H9 (cell line): Measurements from ENCODE around the gene IQGAP3. TPM values are rescaled to one million over a fixed set of nuclear protein-coding genes. Genes with fewer than 3 reads are reported as not detected.

Source experiments
- DNase-seq: peaks from one replicate; pipeline ENCODE4 v3.0.0-alpha.2; 2017
- H2AFZ ChIP-seq: one replicate; pipeline ENCODE4 v1.6.1; 2013; ENCODE audit warnings: mild to moderate bottlenecking, low read length, control low read depth, moderate library complexity
- H2AK5ac ChIP-seq: 2 replicates; pipeline ENCODE4 v1.6.1; 2013; ENCODE audit warnings: low read length, control low read depth, mixed read lengths; ENCODE audit not compliant: insufficient read length
- H2BK120ac ChIP-seq: one replicate; pipeline ENCODE4 v1.6.1; 2013; ENCODE audit warnings: low read depth, mild to moderate bottlenecking, low read length, control low read depth, inconsistent platforms; ENCODE audit not compliant: poor library complexity, severe bottlenecking
- H2BK12ac ChIP-seq: 2 replicates; pipeline ENCODE4 v1.6.1; 2013; ENCODE audit warnings: low read length, control low read depth, mixed read lengths, low read depth; ENCODE audit not compliant: insufficient read length
- H2BK15ac ChIP-seq: 2 replicates; pipeline ENCODE4 v1.6.1; 2013; ENCODE audit warnings: low read depth, low read length, control low read depth
- H2BK20ac ChIP-seq: one replicate; pipeline ENCODE4 v1.6.1; 2013; ENCODE audit warnings: low read depth, mild to moderate bottlenecking, low read length, control low read depth, inconsistent platforms; ENCODE audit not compliant: poor library complexity, severe bottlenecking
- H2BK5ac ChIP-seq: 2 replicates; pipeline ENCODE4 v1.6.1; 2013; ENCODE audit warnings: low read length, control low read depth, mixed read lengths; ENCODE audit not compliant: insufficient read length
- H3K14ac ChIP-seq: 2 replicates; pipeline ENCODE4 v1.6.1; 2013; ENCODE audit warnings: low read length, control low read depth; ENCODE audit not compliant: insufficient read depth
- H3K18ac ChIP-seq: 2 replicates; pipeline ENCODE4 v1.6.1; 2013; ENCODE audit warnings: low read depth, mild to moderate bottlenecking, mixed read lengths, low read length, control low read depth; ENCODE audit not compliant: insufficient read length
- H3K23ac ChIP-seq: 2 replicates; pipeline ENCODE4 v1.6.1; 2013; ENCODE audit warnings: low read length, control low read depth, mixed read lengths, low read depth; ENCODE audit not compliant: insufficient read length
- H3K23me2 ChIP-seq: 2 replicates; pipeline ENCODE4 v1.6.1; 2013; ENCODE audit warnings: low read depth, mild to moderate bottlenecking, mixed read lengths, low read length, control low read depth; ENCODE audit not compliant: insufficient read length, poor library complexity, severe bottlenecking
- H3K27ac ChIP-seq: 2 replicates; pipeline ENCODE4 v1.5.1; 2013; ENCODE audit warnings: low read length, control low read depth, mixed read lengths, low read depth; ENCODE audit not compliant: insufficient read length
- H3K27me3 ChIP-seq: 2 replicates; pipeline ENCODE4 v1.6.1; 2013; ENCODE audit warnings: low read length, control low read depth, inconsistent platforms; ENCODE audit not compliant: insufficient read depth
- H3K4ac ChIP-seq: 2 replicates; pipeline ENCODE4 v1.6.1; 2013; ENCODE audit warnings: low read depth, mild to moderate bottlenecking, control low read depth, inconsistent platforms, low read length, moderate library complexity
- H3K4me1 ChIP-seq: 2 replicates; pipeline ENCODE4 v1.6.1; 2013; ENCODE audit warnings: low read length, control low read depth, inconsistent platforms; ENCODE audit not compliant: insufficient read depth
- H3K4me2 ChIP-seq: 2 replicates; pipeline ENCODE4 v1.6.1; 2013; ENCODE audit warnings: low read length, control low read depth, mixed read lengths; ENCODE audit not compliant: insufficient read length, insufficient read depth
- H3K56ac ChIP-seq: 2 replicates; pipeline ENCODE4 v1.6.1; 2013; ENCODE audit warnings: low read depth, mild to moderate bottlenecking, mixed read lengths, low read length, control low read depth; ENCODE audit not compliant: insufficient read length
- H3K79me1 ChIP-seq: 2 replicates; pipeline ENCODE4 v1.6.1; 2013; ENCODE audit warnings: low read depth, mild to moderate bottlenecking, moderate library complexity, low read length, control low read depth, inconsistent platforms; ENCODE audit not compliant: insufficient read depth, poor library complexity, severe bottlenecking
- H3K79me2 ChIP-seq: 2 replicates; pipeline ENCODE4 v1.6.1; 2013; ENCODE audit warnings: low read length, control low read depth, inconsistent platforms; ENCODE audit not compliant: insufficient read depth
- H3K9ac ChIP-seq: 2 replicates; pipeline ENCODE4 v1.6.1; 2013; ENCODE audit warnings: low read length, control low read depth, mixed read lengths; ENCODE audit not compliant: insufficient read length; ENCODE audit errors: extremely low read depth
- H3K9me3 ChIP-seq: one replicate; pipeline ENCODE4 v1.6.1; 2013; ENCODE audit warnings: low read depth, low read length, inconsistent platforms; ENCODE audit not compliant: control insufficient read depth
- H3T11ph ChIP-seq: one replicate; pipeline ENCODE4 v1.6.1; 2013; ENCODE audit warnings: mild to moderate bottlenecking, low read length, control low read depth, inconsistent platforms
- H4K20me1 ChIP-seq: one replicate; pipeline ENCODE4 v1.6.1; 2013; ENCODE audit not compliant: control insufficient read depth, insufficient read length, insufficient read depth
- H4K5ac ChIP-seq: 2 replicates; pipeline ENCODE4 v1.6.1; 2013; ENCODE audit warnings: low read depth, mild to moderate bottlenecking, mixed read lengths, low read length, control low read depth; ENCODE audit not compliant: insufficient read length
- H4K8ac ChIP-seq: replicated peaks from 2 replicates; pipeline ENCODE4 v1.6.1; 2013; ENCODE audit warnings: low read length, control low read depth, mixed read lengths, low read depth; ENCODE audit not compliant: insufficient read length
- H4K91ac ChIP-seq: 2 replicates; pipeline ENCODE4 v1.6.1; 2013; ENCODE audit warnings: low read depth, mild to moderate bottlenecking, moderate library complexity, mixed read lengths, low read length, control low read depth; ENCODE audit not compliant: insufficient read length
- H3K27ac Mint-ChIP-seq, 3 experiments: 2 replicates in 2 of 3; 3 replicates in 1 of 3; pipeline ENCODE4 v1.8.0; 2020 to 2021; ENCODE audit warnings: mixed read lengths in 3 of 3, mild to moderate bottlenecking in 1 of 3, moderate library complexity in 1 of 3
- H3K27me3 Mint-ChIP-seq: 2 replicates; pipeline ENCODE4 v1.8.0; 2021; ENCODE audit warnings: low read depth, mild to moderate bottlenecking, moderate library complexity, mixed read lengths
- H3K36me3 Mint-ChIP-seq, 3 experiments: 2 replicates in 2 of 3; 3 replicates in 1 of 3; pipeline ENCODE4 v1.8.0; 2020 to 2021; ENCODE audit warnings: low read depth in 3 of 3, mixed read lengths in 3 of 3; ENCODE audit not compliant: insufficient read depth in 1 of 3
- H3K4me1 Mint-ChIP-seq, 2 experiments: 2 replicates each; pipeline ENCODE4 v1.8.0; 2020; ENCODE audit warnings: mixed read lengths in 2 of 2
- H3K4me3 Mint-ChIP-seq, 2 experiments: 2 replicates in 1 of 2; 3 replicates in 1 of 2; pipeline ENCODE4 v1.8.0; 2020 to 2021; ENCODE audit warnings: mild to moderate bottlenecking in 2 of 2, mixed read lengths in 2 of 2, moderate library complexity in 1 of 2
- H3K9me3 Mint-ChIP-seq, 2 experiments: 2 replicates in 1 of 2; 3 replicates in 1 of 2; pipeline ENCODE4 v1.8.0; 2020; ENCODE audit warnings: mild to moderate bottlenecking in 2 of 2, mixed read lengths in 2 of 2, moderate library complexity in 1 of 2
- total RNA-seq: library from RNA; stranded (reverse); gene quantifications from 2 replicates; pipeline ENCODE4 v1.2.1, GENCODE V29; 2021
- TF ChIP-seq, protein P1 (sequence below): fragments of 200-600 bp; sonication (generic); conservative IDR thresholded peaks from 3 replicates; pipeline ENCODE4 v1.8.0; 2021; ENCODE audit warnings: antibody characterized with exemption, mild to moderate bottlenecking

The IQGAP3 gene
- total RNA-seq, 1 experiment from 2014 or later: 24.5 TPM

DNA sequence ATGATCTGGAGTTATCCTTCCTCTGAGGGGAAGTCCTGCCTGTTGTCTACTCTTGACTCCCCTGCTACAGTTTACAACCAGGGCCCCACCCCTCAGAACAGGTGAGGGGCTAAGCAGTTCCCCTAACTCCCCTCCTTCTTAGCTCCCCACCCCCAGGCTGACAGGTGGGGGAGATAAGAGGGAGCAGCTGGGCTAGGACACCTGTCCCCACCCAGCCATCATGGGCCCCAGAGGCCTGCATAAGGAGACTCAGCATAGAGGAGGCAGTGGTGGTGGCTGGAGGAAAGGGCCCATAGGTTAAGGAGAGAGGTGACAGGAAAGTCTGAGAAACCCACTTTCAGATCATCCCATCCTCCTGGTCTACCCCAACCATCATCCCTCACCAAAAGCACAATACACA is 78.6 kb downstream of the IQGAP3 start:
- peaks cover 85 to 95% of the 10 kb centered on the region in 2 experiments for H3K4me1 Mint-ChIP-seq
- no peak overlapping the region for H2BK120ac ChIP-seq
- H2BK12ac ChIP-seq: no peak overlapping the region
- no peaks in the 10 kb centered on the region for H3K9me3 Mint-ChIP-seq
- no peak overlapping the region for H2BK20ac ChIP-seq
- H3K56ac ChIP-seq: no peak overlapping the region
- H3K27me3 ChIP-seq: no peaks in the 10 kb centered on the region
- H3K9me3 ChIP-seq: no peaks in the 10 kb centered on the region
- no peak overlapping the region for H4K91ac ChIP-seq
- DNase-seq: no peak
- H3K4me2 ChIP-seq: no peak overlapping the region
- TF ChIP-seq, protein P1, sequence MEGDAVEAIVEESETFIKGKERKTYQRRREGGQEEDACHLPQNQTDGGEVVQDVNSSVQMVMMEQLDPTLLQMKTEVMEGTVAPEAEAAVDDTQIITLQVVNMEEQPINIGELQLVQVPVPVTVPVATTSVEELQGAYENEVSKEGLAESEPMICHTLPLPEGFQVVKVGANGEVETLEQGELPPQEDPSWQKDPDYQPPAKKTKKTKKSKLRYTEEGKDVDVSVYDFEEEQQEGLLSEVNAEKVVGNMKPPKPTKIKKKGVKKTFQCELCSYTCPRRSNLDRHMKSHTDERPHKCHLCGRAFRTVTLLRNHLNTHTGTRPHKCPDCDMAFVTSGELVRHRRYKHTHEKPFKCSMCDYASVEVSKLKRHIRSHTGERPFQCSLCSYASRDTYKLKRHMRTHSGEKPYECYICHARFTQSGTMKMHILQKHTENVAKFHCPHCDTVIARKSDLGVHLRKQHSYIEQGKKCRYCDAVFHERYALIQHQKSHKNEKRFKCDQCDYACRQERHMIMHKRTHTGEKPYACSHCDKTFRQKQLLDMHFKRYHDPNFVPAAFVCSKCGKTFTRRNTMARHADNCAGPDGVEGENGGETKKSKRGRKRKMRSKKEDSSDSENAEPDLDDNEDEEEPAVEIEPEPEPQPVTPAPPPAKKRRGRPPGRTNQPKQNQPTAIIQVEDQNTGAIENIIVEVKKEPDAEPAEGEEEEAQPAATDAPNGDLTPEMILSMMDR: no peak
- peaks cover 1% of the 10 kb centered on the region for H3K23me2 ChIP-seq
- no peaks in the 10 kb centered on the region for H3K27me3 Mint-ChIP-seq
- no peak overlapping the region for H3K27ac ChIP-seq
- peaks cover 0 to 5% (median 2%) of the 10 kb centered on the region in 3 experiments; a peak in 3 of 7 replicates for H3K36me3 Mint-ChIP-seq
- peaks cover 19% of the 10 kb centered on the region for H3K4me1 ChIP-seq
- H3K79me2 ChIP-seq: peaks cover 13% of the 10 kb centered on the region; the same call in 1 of the 2 replicates
- H2BK15ac ChIP-seq: no peak overlapping the region
- no peak overlapping the region for H3K18ac ChIP-seq
- H2BK5ac ChIP-seq: no peak overlapping the region
- H3K9ac ChIP-seq: no peak overlapping the region
- peak overlapping the region in 1 of 3 experiments; percentile 16; a peak in 1 of 7 replicates for H3K27ac Mint-ChIP-seq
- H4K5ac ChIP-seq: no peak overlapping the region
- no peak overlapping the region for H2AK5ac ChIP-seq
- no peaks in the 10 kb centered on the region for H4K20me1 ChIP-seq
- no peak overlapping the region for H4K8ac ChIP-seq
- H3K23ac ChIP-seq: no peak overlapping the region
- H3K14ac ChIP-seq: no peak overlapping the region
- no peak overlapping the region for H3K4me3 Mint-ChIP-seq
- H3K4ac ChIP-seq: no peak overlapping the region
- H3K79me1 ChIP-seq: no peaks in the 10 kb centered on the region
- no peak overlapping the region for H3T11ph ChIP-seq
- no peak overlapping the region for H2AFZ ChIP-seq
